GM10248 (cell line): ENCODE data around the gene ANKRD18B.
"Not testable (repeated sequence)": the region's sequence is repeated elsewhere in the genome, so short reads cannot be mapped to it uniquely, and the experiment has no call there.

Experiments
- CTCF ChIA-PET: fragments of 300-600 bp; sonication (Branson Sonifier 250); formaldehyde crosslinking; extraction: SDS; loops from one replicate; lab custom pipeline; 2021; ENCODE audit warnings: antibody characterized with exemption; lab: Yijun Ruan, JAX
- POLR2A ChIA-PET: fragments of 350-650 bp; sonication (Branson Sonifier 250); formaldehyde crosslinking; extraction: SDS; loops from one replicate; lab custom pipeline; 2020; ENCODE audit warnings: antibody characterized with exemption; lab: Yijun Ruan, JAX
- DNase-seq: peaks from one replicate; pipeline ENCODE4 v3.0.0; 2012; ENCODE audit errors: extremely low spot score
- CTCF ChIP-seq: IDR thresholded peaks from 2 replicates; pipeline ENCODE4 v1.5.1; 2012; ENCODE audit warnings: mild to moderate bottlenecking, low read depth; ENCODE audit errors: extremely low read depth, missing control alignments, control extremely low read depth

The ANKRD18B gene

GRCh38 chr9:33489066-33489465, 35.0 kb upstream of the ANKRD18B start:
- POLR2A ChIA-PET, result no interaction called here
- CTCF ChIA-PET, result interaction anchor here (1.5 kb wide), 2 partner anchors 22 to 73 kb away, joined by 4 to 6 read pairs; no protein-coding TSS in a partner anchor
- TF ChIP-seq CTCF, result no peak
- DNase-seq, result no peak

- CTCF ChIA-PET, result interaction anchor here (1.2 kb wide), 1 partner anchor 28 kb away, joined by 3 read pairs; no protein-coding TSS in a partner anchor
- POLR2A ChIA-PET, DNase-seq: not testable (repeated sequence)
Observed at GRCh38 chr9:33493819-33494218, 30.2 kb upstream of the ANKRD18B start.

GRCh38 chr9:33498387-33498786, 25.7 kb upstream of the ANKRD18B start:
- ChIA-PET CTCF (no interaction called here), POLR2A (no interaction called here)
- no peak for DNase-seq
- TF ChIP-seq CTCF, result peak; percentile 19

GRCh38 chr9:33506626-33507370, 17.3 kb upstream of the ANKRD18B start:
- no peak for TF ChIP-seq CTCF
- ChIA-PET CTCF (interaction anchor here (1.0 to 1.7 kb wide), 3 partner anchors 10 to 132 kb away, joined by 3 to 4 read pairs (median 4); no protein-coding TSS in a partner anchor), POLR2A (no interaction called here)
- no peak for DNase-seq

- CTCF ChIA-PET, result interaction anchor here (0.8 to 1.3 kb wide), 3 partner anchors 37 to 106 kb away, joined by 3 to 4 read pairs (median 3); partner anchors contain the start of gene NOL6
- DNase-seq, result peak; percentile 27
- TF ChIP-seq CTCF, result no peak
- POLR2A ChIA-PET, result interaction anchor here (0.6 kb wide), 1 partner anchor 37 kb away, joined by 3 read pairs; the partner anchor contains the start of gene NOL6
Observed at GRCh38 chr9:33510262-33511183, 13.5 kb upstream of the ANKRD18B start.

- POLR2A ChIA-PET, DNase-seq: not testable (repeated sequence)
- CTCF ChIA-PET, result interaction anchor here (0.8 to 1.3 kb wide), 3 partner anchors 37 to 106 kb away, joined by 3 to 4 read pairs (median 3); partner anchors contain the start of gene NOL6
Observed at GRCh38 chr9:33511184-33511517, 12.9 kb upstream of the ANKRD18B start.

- POLR2A ChIA-PET, DNase-seq, CTCF ChIA-PET: not testable (repeated sequence)
Observed at GRCh38 chr9:33512535-33512934, 11.5 kb upstream of the ANKRD18B start.

- DNase-seq, POLR2A ChIA-PET, CTCF ChIA-PET: not testable (repeated sequence)
Observed at GRCh38 chr9:33515342-33515995, 8.6 kb upstream of the ANKRD18B start.

- DNase-seq, POLR2A ChIA-PET: not testable (repeated sequence)
- CTCF ChIA-PET, result interaction anchor here (1.5 to 2.2 kb wide), 2 partner anchors 10 to 42 kb away, joined by 4 to 7 read pairs; partner anchors contain the start of gene NOL6
Observed at GRCh38 chr9:33516397-33516796, 7.7 kb upstream of the ANKRD18B start.
